Brain pericyte (primary cell): ENCODE data around the gene CSNK2B.

Experiments used
- DNase-seq: peaks from one replicate; pipeline ENCODE4 v3.0.0-alpha.2; 2012; ENCODE audit warnings: low read depth, low spot score

Gene CSNK2B

DNA sequence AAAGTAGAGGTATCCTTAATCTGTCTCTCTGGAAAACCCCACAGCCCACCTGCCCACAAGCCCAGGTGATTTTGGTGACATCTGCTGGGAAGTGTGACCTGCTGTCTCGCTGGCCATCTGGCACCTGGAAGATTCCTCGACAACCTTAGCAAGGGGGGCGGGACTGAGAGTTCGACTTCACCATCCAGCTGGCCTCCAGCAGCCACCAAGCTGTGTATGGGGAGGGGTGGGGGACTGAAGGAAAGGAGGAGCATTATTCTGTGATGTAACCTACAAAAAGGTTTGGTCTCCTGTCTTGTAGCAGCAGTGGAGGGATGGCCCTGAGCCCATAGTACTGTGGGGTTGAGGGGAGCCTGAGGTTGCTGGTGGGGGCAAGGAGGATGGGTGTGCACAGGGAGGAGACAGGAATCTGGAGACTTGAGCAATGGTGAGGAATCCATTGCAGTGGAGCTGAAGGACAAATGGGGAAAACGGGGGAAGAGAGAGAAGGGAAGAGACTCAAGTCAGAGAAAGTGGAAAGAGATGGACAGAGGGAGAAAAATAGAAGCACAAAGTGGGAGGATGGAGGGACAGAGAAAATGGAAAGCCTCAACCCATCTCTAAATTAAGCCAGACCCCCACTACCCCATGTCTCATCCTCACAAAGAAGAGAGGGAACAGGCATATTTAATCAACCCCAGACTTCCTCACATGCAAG, 44.8 kb downstream of the CSNK2B start:
- no peak for DNase-seq

DNA sequence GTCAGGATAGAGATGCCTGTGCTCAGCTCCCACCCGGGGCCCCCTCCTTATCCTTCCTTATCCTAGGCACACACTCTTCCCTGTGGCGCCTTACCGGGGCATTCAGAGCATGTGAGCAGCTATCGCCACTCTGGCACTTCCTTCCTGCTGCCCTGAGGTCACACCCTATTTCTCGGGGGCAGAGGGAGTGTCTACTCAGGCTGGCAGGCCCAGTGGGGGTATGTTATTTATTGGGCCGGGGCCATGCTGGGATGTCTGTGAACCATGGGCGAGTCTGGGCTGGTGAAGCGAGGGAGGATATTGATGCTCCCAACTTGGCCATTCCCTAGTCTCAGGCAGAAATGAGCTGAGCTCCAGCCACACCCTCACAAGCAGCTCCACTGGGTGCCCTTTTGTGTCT, 45.4 kb downstream of the CSNK2B start:
- no peak for DNase-seq

DNA sequence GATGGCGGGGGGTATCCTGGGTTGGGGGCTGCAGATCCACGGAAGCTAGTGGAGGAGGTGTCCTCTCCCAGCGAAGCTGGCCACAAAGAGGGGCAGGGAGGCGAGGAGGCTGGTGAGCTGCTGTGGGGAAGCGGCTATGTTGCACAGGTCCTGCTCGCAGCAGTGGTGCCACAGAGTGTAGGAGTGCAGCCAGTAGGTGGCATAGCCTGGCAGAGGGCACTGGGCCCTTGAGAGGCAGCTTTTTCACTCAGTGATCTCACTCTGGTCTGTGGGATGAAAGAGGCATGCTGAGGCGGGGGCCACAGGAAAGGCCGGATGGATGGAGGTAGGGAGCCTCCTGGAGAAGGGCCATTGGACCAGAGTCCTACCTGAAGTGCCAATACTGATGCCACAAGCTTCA, 46.4 kb downstream of the CSNK2B start:
- no peak for DNase-seq

DNA sequence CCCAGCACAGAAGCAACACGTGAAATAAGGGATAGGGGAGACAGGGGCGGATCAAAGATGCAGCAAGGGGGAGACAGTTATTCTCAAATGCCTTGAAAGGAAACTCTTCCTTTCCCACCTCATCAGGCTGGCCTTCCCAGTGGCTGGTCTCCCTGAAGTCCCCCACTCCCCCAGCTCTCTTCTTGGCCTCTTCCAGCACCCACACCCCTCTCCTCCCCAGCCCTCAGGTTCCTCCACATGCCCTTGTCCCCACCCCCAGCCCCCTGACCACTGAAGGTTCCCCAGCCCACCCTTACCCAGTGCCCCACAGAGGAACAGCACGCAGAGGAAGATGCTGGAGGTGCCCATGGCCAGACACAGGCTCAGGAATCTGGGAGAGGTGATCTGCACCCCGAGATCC, 47.6 kb downstream of the CSNK2B start:
- DNase-seq, result no peak

DNA sequence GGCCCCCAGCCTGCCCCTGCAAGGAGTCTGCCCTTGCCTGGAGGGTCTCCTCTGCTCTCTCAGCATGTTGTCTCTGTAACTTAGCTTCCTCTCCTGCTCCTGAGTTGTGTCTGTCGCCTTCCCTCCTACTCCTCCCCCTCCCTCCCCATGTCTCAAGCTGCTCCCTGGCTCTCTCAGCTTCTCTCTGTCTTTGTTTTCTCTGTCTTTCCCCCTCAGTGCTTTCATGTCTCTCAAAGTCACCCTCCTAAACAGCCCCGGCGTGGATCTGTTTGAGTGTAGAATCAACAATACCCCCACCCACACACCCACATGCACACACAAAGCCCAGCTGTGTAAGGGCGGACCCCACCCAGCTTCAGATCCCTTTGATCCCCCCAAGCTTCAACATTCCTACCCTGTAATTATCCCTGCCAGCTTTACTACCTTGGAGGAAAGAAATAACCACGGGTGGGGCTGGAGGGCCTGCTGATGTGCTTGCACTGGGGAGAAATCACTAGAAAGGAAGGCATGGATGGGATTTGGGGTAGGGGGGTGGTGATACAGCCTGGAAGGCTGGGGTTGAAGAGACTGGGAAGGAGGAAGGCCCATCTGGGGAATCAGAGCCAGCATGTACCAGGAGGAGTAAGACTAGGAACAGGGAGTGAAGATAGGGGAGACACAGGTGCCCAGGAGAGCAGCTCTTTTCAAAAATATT, 48.3 kb downstream of the CSNK2B start:
- no peak for DNase-seq

DNA sequence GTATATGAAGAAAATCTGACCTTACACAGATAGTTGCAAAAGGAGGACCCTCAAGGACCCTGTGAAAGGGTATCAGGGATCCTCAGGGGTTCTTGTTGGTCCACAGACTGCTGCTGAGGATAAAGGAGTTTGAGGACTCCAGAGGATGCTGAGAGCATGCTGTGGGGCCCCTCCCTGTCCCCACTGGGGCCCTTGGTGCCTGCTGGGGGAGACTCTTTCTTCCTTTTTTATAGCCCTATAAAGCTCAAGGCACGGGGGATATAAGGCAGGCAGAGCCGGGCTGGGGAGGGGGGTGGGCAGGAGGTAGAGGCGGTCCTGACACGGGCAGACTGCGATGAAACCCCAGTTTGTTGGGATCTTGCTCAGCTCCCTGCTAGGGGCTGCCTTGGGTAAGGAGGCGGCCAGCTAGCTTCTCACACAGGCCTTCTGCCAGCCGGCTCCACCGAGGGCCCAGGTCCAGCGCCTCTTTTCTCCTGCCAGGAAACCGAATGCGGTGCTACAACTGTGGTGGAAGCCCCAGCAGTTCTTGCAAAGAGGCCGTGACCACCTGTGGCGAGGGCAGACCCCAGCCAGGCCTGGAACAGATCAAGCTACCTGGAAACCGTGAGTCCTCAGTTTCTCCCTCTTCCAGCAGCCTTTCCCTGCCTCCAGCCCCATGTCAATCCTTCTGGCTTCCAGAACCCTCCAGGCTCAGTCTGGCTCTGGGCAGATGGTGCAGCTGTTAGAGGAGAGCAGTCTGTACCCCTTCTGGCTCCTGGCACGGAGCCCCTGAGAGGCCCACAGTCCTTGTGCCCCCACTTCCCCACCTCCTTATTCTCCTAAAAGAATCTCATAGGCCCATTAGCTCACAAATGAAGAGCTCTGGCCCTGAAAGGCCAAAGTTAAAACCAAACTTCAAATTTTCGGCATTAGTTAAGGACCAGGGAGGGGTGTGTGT, 49.4 kb downstream of the CSNK2B start, which contains the start of gene LY6G6D:
Gene LY6G6D (plus strand): TSS at position 327 of the 937 bp plus-strand sequence. CDS start 8 bp downstream, at position 335.
- DNase-seq, result no peak

DNA sequence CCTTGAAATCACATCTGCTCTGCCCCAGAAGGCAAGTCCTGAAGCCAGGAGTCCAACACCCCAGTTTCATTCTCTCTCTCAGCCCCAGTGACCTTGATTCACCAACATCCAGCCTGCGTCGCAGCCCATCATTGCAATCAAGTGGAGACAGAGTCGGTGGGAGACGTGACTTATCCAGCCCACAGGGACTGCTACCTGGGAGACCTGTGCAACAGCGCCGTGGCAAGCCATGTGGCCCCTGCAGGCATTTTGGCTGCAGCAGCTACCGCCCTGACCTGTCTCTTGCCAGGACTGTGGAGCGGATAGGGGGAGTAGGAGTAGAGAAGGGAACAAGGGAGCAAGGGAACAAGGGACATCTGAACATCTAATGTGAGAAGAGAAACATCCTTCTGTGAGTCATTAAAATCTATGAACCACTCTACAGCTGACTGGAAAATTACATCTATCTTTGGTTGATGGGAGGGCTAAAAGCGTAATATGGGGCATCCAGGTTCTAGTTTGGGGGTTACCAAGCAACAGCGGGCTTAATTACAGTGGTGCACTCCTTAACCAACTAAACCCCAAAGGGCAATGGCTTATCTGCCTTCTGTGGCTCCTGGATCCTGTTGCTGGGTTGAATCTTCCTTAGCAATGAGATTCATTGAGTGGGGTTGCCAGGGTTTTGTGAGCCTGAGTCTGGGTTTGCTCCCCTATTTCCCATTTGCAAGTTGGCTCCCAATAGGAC, 51.8 kb downstream of the CSNK2B start:
- DNase-seq, result no peak

- DNase-seq, result no peak
Observed at GRCh38 chr6:31718265-31718664, 52.4 kb downstream of the CSNK2B start.

DNA sequence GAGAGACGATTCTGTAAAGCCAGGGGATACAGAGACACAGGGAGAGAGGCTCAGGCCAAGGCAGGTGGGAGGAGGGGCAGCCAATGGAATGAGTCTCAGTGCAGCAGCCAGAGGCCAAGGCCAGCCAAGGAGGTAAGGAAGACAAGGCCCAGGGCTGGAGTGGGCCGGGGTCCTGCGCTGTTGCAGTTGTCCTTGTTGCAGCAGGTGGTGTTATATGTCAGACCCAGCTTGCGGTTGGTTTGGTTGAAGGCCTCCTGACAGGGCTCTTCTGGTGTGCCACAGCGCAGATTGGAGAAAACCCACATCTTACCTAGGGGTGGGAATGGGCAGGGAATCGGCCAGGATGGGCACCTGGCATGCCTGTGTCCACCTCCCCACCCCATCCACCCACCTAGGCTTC, 53.1 kb downstream of the CSNK2B start:
- DNase-seq, result no peak
